Astrocyte (in vitro differentiated cells and primary cell): ENCODE data around the gene PPP1R37. TPM values are rescaled to one million over a fixed set of nuclear protein-coding genes. Genes with fewer than 3 reads are reported as not detected.
A peak's percentile ranks its signal among the peaks of the same experiment; 100 is the strongest.

ENCODE experiments used
- DNase-seq: peaks from one replicate; pipeline ENCODE4 v3.0.0-alpha.2; 2010; ENCODE audit warnings: low read depth
- FAIRE-seq: peaks from 2 replicates; lab custom pipeline; 2011; peaks lifted over from hg19 to GRCh38; lab: Jason Lieb, UNC
- H2AFZ ChIP-seq: 2 replicates; pipeline ENCODE4 v1.6.0; 2012; ENCODE audit warnings: low read depth, low read length, inconsistent platforms
- H3K27ac ChIP-seq: 2 replicates; pipeline ENCODE4 v1.5.1; 2011; ENCODE audit warnings: low read depth, low read length, inconsistent platforms
- H3K27me3 ChIP-seq: 2 replicates; pipeline ENCODE4 v1.6.0; 2011; ENCODE audit warnings: low read length, inconsistent platforms; ENCODE audit not compliant: insufficient read depth
- H3K36me3 ChIP-seq: 2 replicates; pipeline ENCODE4 v1.5.1; 2011; ENCODE audit warnings: low read length, inconsistent platforms; ENCODE audit not compliant: insufficient read depth
- H3K4me1 ChIP-seq: 2 replicates; pipeline ENCODE4 v1.5.1; 2011; ENCODE audit warnings: low read length, inconsistent platforms; ENCODE audit not compliant: insufficient read depth
- H3K4me2 ChIP-seq: 2 replicates; pipeline ENCODE4 v1.6.0; 2012; ENCODE audit warnings: low read length, inconsistent platforms
- H3K4me3 ChIP-seq: 2 replicates; pipeline ENCODE4 v1.5.1; 2011; ENCODE audit warnings: low read depth, mild to moderate bottlenecking, low read length, inconsistent platforms; ENCODE audit not compliant: insufficient read depth
- H3K79me2 ChIP-seq: 2 replicates; pipeline ENCODE4 v1.6.0; 2012; ENCODE audit warnings: mild to moderate bottlenecking, low read length, inconsistent platforms; ENCODE audit not compliant: insufficient read depth
- H3K9ac ChIP-seq: 2 replicates; pipeline ENCODE4 v1.6.0; 2012; ENCODE audit warnings: mild to moderate bottlenecking, low read length, inconsistent platforms
- H3K9me3 ChIP-seq: 2 replicates; pipeline ENCODE4 v1.5.1; 2012; ENCODE audit warnings: low read depth, mild to moderate bottlenecking, low read length, inconsistent platforms; ENCODE audit not compliant: insufficient read depth
- H4K20me1 ChIP-seq: 2 replicates; pipeline ENCODE4 v1.6.0; 2012; ENCODE audit warnings: low read length, inconsistent platforms; ENCODE audit not compliant: insufficient read depth
- H3K27ac Mint-ChIP-seq: one replicate; pipeline ENCODE4 v1.8.0; 2021; ENCODE audit warnings: mild to moderate bottlenecking, mixed read lengths; ENCODE audit not compliant: unreplicated experiment
- H3K27me3 Mint-ChIP-seq: one replicate; pipeline ENCODE4 v1.8.0; 2021; ENCODE audit warnings: low read depth, mixed read lengths; ENCODE audit not compliant: unreplicated experiment
- H3K36me3 Mint-ChIP-seq: one replicate; pipeline ENCODE4 v1.8.0; 2021; ENCODE audit warnings: low read depth, mixed read lengths; ENCODE audit not compliant: unreplicated experiment
- H3K4me1 Mint-ChIP-seq: one replicate; pipeline ENCODE4 v1.8.0; 2021; ENCODE audit warnings: low read depth, mixed read lengths; ENCODE audit not compliant: unreplicated experiment
- H3K4me3 Mint-ChIP-seq: one replicate; pipeline ENCODE4 v1.8.0; 2021; ENCODE audit warnings: mild to moderate bottlenecking, moderate library complexity, mixed read lengths; ENCODE audit not compliant: unreplicated experiment
- H3K9me3 Mint-ChIP-seq: one replicate; pipeline ENCODE4 v1.8.0; 2021; ENCODE audit warnings: mild to moderate bottlenecking, mixed read lengths; ENCODE audit not compliant: unreplicated experiment
- EZH2 ChIP-seq: IDR thresholded peaks from 2 replicates; pipeline ENCODE4 v1.6.1; 2012; ENCODE audit warnings: mild to moderate bottlenecking, low read length, inconsistent platforms; ENCODE audit not compliant: insufficient read depth
- total RNA-seq: library from RNA; stranded (reverse); gene quantifications from 2 replicates; pipeline ENCODE4 v1.2.1, GENCODE V29; 2021
- TF ChIP-seq, protein P1 (sequence below): IDR thresholded peaks from 2 replicates; pipeline ENCODE4 v1.5.1; 2011; ENCODE audit warnings: low read depth, mild to moderate bottlenecking, inconsistent platforms, low read length, moderate library complexity; ENCODE audit not compliant: insufficient read depth

PPP1R37 gene
- total RNA-seq, 1 donor from 2014 or later, result 29.1 TPM

DNA sequence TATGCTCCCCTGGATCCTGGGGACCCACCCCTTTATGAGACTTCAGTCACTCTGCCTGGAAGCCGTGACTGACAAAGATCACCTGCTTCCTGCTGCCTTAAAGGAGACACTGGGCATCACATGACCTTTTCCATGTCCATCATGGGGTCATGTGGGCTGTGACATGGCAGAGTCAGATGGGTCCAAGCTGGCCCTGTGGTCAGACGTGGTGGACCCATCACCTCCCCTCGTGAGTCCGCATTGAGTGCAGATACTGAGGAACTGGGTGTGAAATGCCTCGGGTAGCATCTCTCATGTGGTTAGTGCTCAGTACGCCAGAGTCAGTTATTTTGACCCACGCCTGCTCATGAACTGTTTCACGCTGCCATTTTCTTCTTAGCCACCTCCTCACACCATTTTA is 40.7 kb downstream of the PPP1R37 start:
- Mint-ChIP-seq H3K27ac (no peak overlapping the region), H3K27me3 (no peaks in the 10 kb centered on the region), H3K36me3 (peaks cover 9% of the 10 kb centered on the region), H3K4me3 (no peak overlapping the region), H3K9me3 (no peaks in the 10 kb centered on the region), H3K4me1 (peaks cover 20% of the 10 kb centered on the region)
- Histone ChIP-seq H3K79me2 (peaks cover 80% of the 10 kb centered on the region), H3K9ac (no peak overlapping the region), H3K27ac (no peak overlapping the region), H3K4me1 (peaks cover 5% of the 10 kb centered on the region), H3K4me2 (no peak overlapping the region), H4K20me1 (peaks cover 92% of the 10 kb centered on the region), H2AFZ (no peak overlapping the region), H3K27me3 (no peaks in the 10 kb centered on the region), H3K9me3 (no peaks in the 10 kb centered on the region), H3K4me3 (no peak overlapping the region), H3K36me3 (no peaks in the 10 kb centered on the region)
- no peak for TF ChIP-seq EZH2
- TF ChIP-seq, protein P1, sequence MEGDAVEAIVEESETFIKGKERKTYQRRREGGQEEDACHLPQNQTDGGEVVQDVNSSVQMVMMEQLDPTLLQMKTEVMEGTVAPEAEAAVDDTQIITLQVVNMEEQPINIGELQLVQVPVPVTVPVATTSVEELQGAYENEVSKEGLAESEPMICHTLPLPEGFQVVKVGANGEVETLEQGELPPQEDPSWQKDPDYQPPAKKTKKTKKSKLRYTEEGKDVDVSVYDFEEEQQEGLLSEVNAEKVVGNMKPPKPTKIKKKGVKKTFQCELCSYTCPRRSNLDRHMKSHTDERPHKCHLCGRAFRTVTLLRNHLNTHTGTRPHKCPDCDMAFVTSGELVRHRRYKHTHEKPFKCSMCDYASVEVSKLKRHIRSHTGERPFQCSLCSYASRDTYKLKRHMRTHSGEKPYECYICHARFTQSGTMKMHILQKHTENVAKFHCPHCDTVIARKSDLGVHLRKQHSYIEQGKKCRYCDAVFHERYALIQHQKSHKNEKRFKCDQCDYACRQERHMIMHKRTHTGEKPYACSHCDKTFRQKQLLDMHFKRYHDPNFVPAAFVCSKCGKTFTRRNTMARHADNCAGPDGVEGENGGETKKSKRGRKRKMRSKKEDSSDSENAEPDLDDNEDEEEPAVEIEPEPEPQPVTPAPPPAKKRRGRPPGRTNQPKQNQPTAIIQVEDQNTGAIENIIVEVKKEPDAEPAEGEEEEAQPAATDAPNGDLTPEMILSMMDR, result no peak
- FAIRE-seq, result no peak
- DNase-seq, result no peak

DNA sequence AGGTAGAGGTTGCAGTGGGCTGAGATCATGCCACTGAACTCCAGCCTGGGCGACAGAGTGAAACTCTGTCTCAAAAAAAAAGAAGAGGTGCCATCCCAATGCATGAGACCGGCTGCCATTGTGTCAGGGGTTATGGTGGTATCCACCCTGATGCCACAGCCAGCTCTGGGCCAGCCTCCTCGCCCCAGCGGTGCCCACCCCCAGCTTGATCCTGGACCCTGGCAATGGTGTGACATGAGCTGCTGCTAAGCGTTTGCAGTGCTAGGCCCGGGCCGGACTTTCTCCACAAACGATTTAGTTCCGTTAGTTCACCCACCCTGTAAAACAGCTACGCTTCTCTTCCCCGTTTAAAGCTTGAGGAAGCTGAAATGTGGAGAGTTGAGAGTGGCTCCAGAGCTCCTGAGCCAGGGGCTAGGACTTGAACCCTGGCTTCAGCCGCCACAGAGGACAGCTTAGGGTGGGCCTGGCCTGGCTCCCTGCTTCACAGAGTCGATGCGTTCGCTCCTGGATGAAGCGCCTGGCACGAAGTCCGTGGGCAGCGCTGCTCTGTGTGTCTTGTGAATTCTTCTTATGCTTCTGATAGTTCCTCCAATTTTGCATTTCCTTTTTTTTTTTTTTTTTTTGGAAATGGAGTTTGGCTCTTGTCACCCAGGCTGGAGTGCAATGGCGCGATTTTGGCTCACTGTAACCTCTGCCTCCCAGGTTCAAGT is 42.4 kb downstream of the PPP1R37 start:
- Mint-ChIP-seq H3K27me3 (no peaks in the 10 kb centered on the region), H3K27ac (no peak overlapping the region), H3K4me1 (peaks cover 20% of the 10 kb centered on the region), H3K4me3 (no peak overlapping the region), H3K9me3 (no peaks in the 10 kb centered on the region), H3K36me3 (peaks cover 9% of the 10 kb centered on the region)
- peaks cover 67% of the 10 kb centered on the region for H3K79me2 ChIP-seq
- no peaks in the 10 kb centered on the region for H3K27me3 ChIP-seq
- peaks cover 85% of the 10 kb centered on the region for H4K20me1 ChIP-seq
- H3K9ac ChIP-seq, result no peak overlapping the region
- no peaks in the 10 kb centered on the region for H3K36me3 ChIP-seq
- H3K4me1 ChIP-seq, result peaks cover 5% of the 10 kb centered on the region
- H3K4me2 ChIP-seq, result no peak overlapping the region
- DNase-seq (no peak), FAIRE-seq (no peak)
- TF ChIP-seq, protein P1, result no peak
- TF ChIP-seq EZH2, result no peak
- no peak overlapping the region for H3K4me3 ChIP-seq
- H3K27ac ChIP-seq, result no peak overlapping the region
- no peaks in the 10 kb centered on the region for H3K9me3 ChIP-seq
- H2AFZ ChIP-seq, result no peak overlapping the region

DNA sequence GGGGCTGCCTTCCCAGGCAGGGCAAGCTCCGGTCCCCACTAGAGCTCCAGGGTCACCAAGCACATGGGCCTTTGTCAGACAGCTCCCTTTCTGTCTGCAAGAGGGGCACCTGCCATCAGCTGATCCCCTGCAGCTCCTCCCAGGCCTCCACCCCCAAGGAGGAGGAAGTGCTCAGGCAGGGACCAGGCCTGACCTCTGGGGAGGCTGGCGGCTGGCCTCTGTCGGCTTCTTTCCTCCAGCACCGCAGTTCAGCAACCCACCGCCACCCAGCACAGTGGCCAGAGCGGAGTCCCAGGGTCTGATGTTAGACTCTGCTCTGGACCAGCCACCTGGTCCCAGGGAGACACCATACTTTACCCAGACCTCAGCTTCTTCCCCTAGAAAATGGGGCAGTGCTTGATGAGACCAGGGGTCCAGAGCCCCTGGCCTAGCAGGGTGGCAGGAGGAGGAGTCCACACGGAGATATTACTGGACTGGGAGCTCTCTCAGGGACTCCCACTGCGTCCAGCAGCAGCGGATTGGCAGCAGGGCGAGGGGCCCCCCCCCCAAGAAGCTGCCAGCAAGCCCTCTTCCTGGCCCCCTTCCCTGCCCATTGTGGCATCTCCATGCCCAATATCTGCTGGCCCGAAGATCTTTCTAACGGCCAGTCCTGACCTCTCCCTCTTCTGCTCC is 43.7 kb downstream of the PPP1R37 start:
- no peaks in the 10 kb centered on the region for H3K4me1 ChIP-seq
- H3K27ac ChIP-seq, result no peak overlapping the region
- TF ChIP-seq, protein P1, result no peak
- TF ChIP-seq EZH2, result no peak
- H3K79me2 ChIP-seq, result peaks cover 58% of the 10 kb centered on the region
- peaks cover 17% of the 10 kb centered on the region for H3K4me1 Mint-ChIP-seq
- DNase-seq (no peak), FAIRE-seq (no peak)
- H3K27me3 ChIP-seq, result no peaks in the 10 kb centered on the region
- no peak overlapping the region for H3K4me3 Mint-ChIP-seq
- H3K9me3 Mint-ChIP-seq, result no peaks in the 10 kb centered on the region
- H3K9me3 ChIP-seq, result no peaks in the 10 kb centered on the region
- peak overlapping the region; percentile 54 for H3K27ac Mint-ChIP-seq
- H3K27me3 Mint-ChIP-seq, result no peaks in the 10 kb centered on the region
- H4K20me1 ChIP-seq, result peaks cover 72% of the 10 kb centered on the region
- no peak overlapping the region for H3K4me3 ChIP-seq
- no peak overlapping the region for H3K4me2 ChIP-seq
- H2AFZ ChIP-seq, result no peak overlapping the region
- no peak overlapping the region for H3K9ac ChIP-seq
- H3K36me3 ChIP-seq, result no peaks in the 10 kb centered on the region
- peaks cover 9% of the 10 kb centered on the region for H3K36me3 Mint-ChIP-seq
